A549 (cell line): ENCODE data around the gene DOCK9. TPM values are rescaled to one million over a fixed set of nuclear protein-coding genes. Genes with fewer than 3 reads are reported as not detected.

Experiments
- ATAC-seq, 2 experiments: fragments of 200-7000 bp in 1 of 2; fragments of >200 bp in 1 of 2; cut with Nextera tagmentation in 1 of 2; cut with Tn5 transposase in 1 of 2; 3 replicates each; pipeline versions ENCODE4 v1.8.0 to v1.9.1; 2018 to 2020; ENCODE audit warnings: mild to moderate bottlenecking in 1 of 2, moderate library complexity in 1 of 2
- CTCF ChIA-PET: fragments of 300-600 bp; sonication (Branson Sonifier 250); formaldehyde crosslinking; extraction: SDS; loops from one replicate; lab custom pipeline; 2021; ENCODE audit warnings: antibody characterized with exemption, inconsistent platforms; lab: Yijun Ruan, JAX
- POLR2A ChIA-PET: fragments of 350-600 bp; formaldehyde crosslinking; extraction: SDS; loops from one replicate; lab custom pipeline; 2021; ENCODE audit warnings: antibody characterized with exemption, inconsistent platforms; lab: Yijun Ruan, JAX
- DNase-seq, 2 experiments: peaks; one replicate each; pipeline versions ENCODE4 v3.0.0 to v3.0.0-alpha.2; 2011 to 2016; ENCODE audit warnings: low read depth in 1 of 2, low spot score in 1 of 2
- FAIRE-seq: peaks from 2 replicates; lab custom pipeline; 2011; peaks lifted over from hg19 to GRCh38; lab: Jason Lieb, UNC
- H3K27ac ChIP-seq, 2 experiments: fragments of >200 bp; sonication (Bioruptor Twin); formaldehyde crosslinking; 3 replicates each; pipeline ENCODE4 v1.5.1; 2016 to 2017
- H3K4me1 ChIP-seq: fragments of >200 bp; sonication (Bioruptor Twin); formaldehyde crosslinking; 3 replicates; pipeline ENCODE4 v1.6.1; 2016
- H3K4me2 ChIP-seq: fragments of >200 bp; sonication (Bioruptor Twin); formaldehyde crosslinking; 3 replicates; pipeline ENCODE4 v1.6.1; 2016
- H3K4me3 ChIP-seq: fragments of >200 bp; sonication (Bioruptor Twin); formaldehyde crosslinking; 3 replicates; pipeline ENCODE4 v1.5.1; 2016
- H3K9me3 ChIP-seq: fragments of >200 bp; sonication (Bioruptor Twin); formaldehyde crosslinking; 3 replicates; pipeline ENCODE4 v1.6.1; 2016
- CBX8 ChIP-seq: fragments of 200-600 bp; sonication (generic); IDR thresholded peaks from 2 replicates; pipeline ENCODE4 v1.6.1; 2016
- CEBPB ChIP-seq, 2 experiments: fragments of >200 bp in 1 of 2; sonication (Bioruptor Twin) in 1 of 2; formaldehyde crosslinking in 1 of 2; IDR thresholded peaks; 2 replicates each; pipeline ENCODE4 v1.6.1; 2012 to 2016
- EHF ChIP-seq: fragments of 250-450 bp; sonication (Bioruptor Pico); IDR thresholded peaks from 2 replicates; pipeline ENCODE4 v1.5.0; 2020; ENCODE audit warnings: mild to moderate bottlenecking
- EHMT2 ChIP-seq: fragments of 200-600 bp; sonication (generic); IDR thresholded peaks from 2 replicates; pipeline ENCODE4 v1.6.1; 2016; ENCODE audit warnings: antibody characterized with exemption, low read depth, mild to moderate bottlenecking, moderate library complexity
- EP300 ChIP-seq, 2 experiments: fragments of >200 bp; sonication (Bioruptor Twin); formaldehyde crosslinking; IDR thresholded peaks; 2 replicates in 1 of 2; 3 replicates in 1 of 2; pipeline ENCODE4 v1.6.1; 2016 to 2017
- FOSB ChIP-seq: fragments of 250-450 bp; sonication (Bioruptor Pico); IDR thresholded peaks from 2 replicates; pipeline ENCODE4 v1.5.0; 2020; ENCODE audit warnings: mild to moderate bottlenecking, moderate library complexity
- FOSL2 ChIP-seq, 2 experiments: fragments of 450-650 bp in 1 of 2; fragments of >200 bp in 1 of 2; sonication (Bioruptor Twin) in 1 of 2; formaldehyde crosslinking; IDR thresholded peaks; 2 replicates each; pipeline versions ENCODE4 v1.5.0 to v1.6.1; 2016 to 2020; ENCODE audit warnings: mild to moderate bottlenecking in 1 of 2, moderate library complexity in 1 of 2
- GATA3 ChIP-seq: IDR thresholded peaks from 2 replicates; pipeline ENCODE4 v1.6.1; 2012; ENCODE audit warnings: borderline replicate concordance
- HDAC2 ChIP-seq: fragments of 200-600 bp; sonication (generic); IDR thresholded peaks from 2 replicates; pipeline ENCODE4 v1.6.1; 2016
- HOXA7 ChIP-seq: fragments of 250-450 bp; sonication (Bioruptor Pico); IDR thresholded peaks from 2 replicates; pipeline ENCODE4 v1.5.0; 2020; ENCODE audit warnings: mild to moderate bottlenecking, moderate library complexity
- JUNB ChIP-seq: fragments of >200 bp; sonication (Bioruptor Twin); formaldehyde crosslinking; IDR thresholded peaks from 2 replicates; pipeline ENCODE4 v1.6.1; 2016
- KDM5A ChIP-seq: fragments of 200-600 bp; sonication (generic); IDR thresholded peaks from 2 replicates; pipeline ENCODE4 v1.6.1; 2016; ENCODE audit warnings: antibody characterized with exemption, mild to moderate bottlenecking
- MAFK ChIP-seq: fragments of 450-650 bp; IDR thresholded peaks from 2 replicates; pipeline ENCODE4 v1.6.1; 2014; ENCODE audit not compliant: partially characterized antibody
- MYC ChIP-seq: IDR thresholded peaks from 2 replicates; pipeline ENCODE4 v1.6.1; 2012; ENCODE audit warnings: mild to moderate bottlenecking, inconsistent platforms, low read length, improper control_type of control experiment, borderline replicate concordance
- PHF8 ChIP-seq: fragments of 200-600 bp; sonication (generic); IDR thresholded peaks from 2 replicates; pipeline ENCODE4 v1.6.1; 2016; ENCODE audit warnings: low read depth, mild to moderate bottlenecking, antibody characterized with exemption, moderate library complexity, borderline replicate concordance
- POLR2AphosphoS2 ChIP-seq: conservative IDR thresholded peaks from 2 replicates; pipeline ENCODE4 v1.6.1; 2012; ENCODE audit warnings: low read length, improper control_type of control experiment, inconsistent platforms
- RCOR1 ChIP-seq: fragments of 150-350 bp; IDR thresholded peaks from 2 replicates; pipeline ENCODE4 v1.6.1; 2014; ENCODE audit warnings: antibody characterized with exemption, low read length, low read depth
- SMC3 ChIP-seq: fragments of >200 bp; sonication (Bioruptor Twin); formaldehyde crosslinking; IDR thresholded peaks from 3 replicates; pipeline ENCODE4 v1.6.1; 2018; ENCODE audit warnings: inconsistent platforms
- ZC3H11A ChIP-seq: fragments of 450-650 bp; IDR thresholded peaks from 2 replicates; pipeline ENCODE4 v1.6.1; 2014; ENCODE audit warnings: antibody characterized with exemption, mild to moderate bottlenecking
- ZNF302 ChIP-seq: fragments of 250-450 bp; sonication (Bioruptor Pico); IDR thresholded peaks from 2 replicates; pipeline ENCODE4 v1.9.0; 2021; ENCODE audit warnings: inconsistent platforms, mild to moderate bottlenecking, moderate library complexity
- WGBS: methylation state at CpG from one replicate; pipeline ENCODE4 v1.1.6; 2017; ENCODE audit errors: missing lambda C conversion rate; 5-methylcytosine and 5-hydroxymethylcytosine counted together
- polyA plus RNA-seq, 4 experiments: library from polyadenylated mRNA; depleted of rRNA in 3 of 4; stranded (reverse); fragments of >200 nt; fragmentation: RNase III in 1 of 4; extraction: RNeasy Plus Mini Kit Qiagen cat#74134 plus additional on column Dnase treatment in 1 of 4; gene quantifications; 2 replicates in 3 of 4; 3 replicates in 1 of 4; pipeline ENCODE4 v1.2.3, GENCODE V29; 2011 to 2017
- TF ChIP-seq, protein P1 (sequence below): fragments of >200 bp; sonication (Bioruptor Twin); formaldehyde crosslinking; IDR thresholded peaks from 3 replicates; pipeline ENCODE4 v1.6.1; 2016
- TF ChIP-seq, protein P2 (sequence below): fragments of >200 bp; sonication (Bioruptor Twin); formaldehyde crosslinking; IDR thresholded peaks from 2 replicates; pipeline ENCODE4 v1.6.1; 2016
- TF ChIP-seq, protein P3 (sequence below): IDR thresholded peaks from 2 replicates; pipeline ENCODE4 v1.6.1; 2012; ENCODE audit warnings: low read depth, borderline replicate concordance
- TF ChIP-seq, protein P4 (sequence below): IDR thresholded peaks from 2 replicates; pipeline ENCODE4 v1.6.1; 2012

The DOCK9 gene
- polyA plus RNA-seq, 2 of the 4 experiments (the other 2 are of a cell fraction): 34.0 to 43.9 TPM

DNA sequence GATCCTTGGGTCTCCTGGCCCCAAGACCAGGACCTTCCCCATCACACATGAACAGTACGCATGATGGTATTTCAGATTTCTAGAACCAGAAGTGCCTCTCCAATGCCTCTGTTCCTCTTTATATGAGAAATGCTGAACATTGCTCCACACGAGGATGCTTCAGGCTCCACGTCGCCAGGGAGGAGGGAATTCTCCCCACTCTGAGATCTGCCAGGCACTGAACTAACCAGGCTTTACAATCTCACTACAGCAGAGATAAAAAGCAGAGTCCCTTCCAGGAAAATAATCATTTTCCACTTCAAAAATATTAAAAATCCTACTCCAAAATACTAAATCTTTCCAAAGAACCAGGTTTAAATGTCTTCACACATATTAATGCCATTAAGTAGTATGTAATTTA, 10.4 kb downstream of the DOCK9 start:
- ChIA-PET POLR2A (no interaction called here), CTCF (no interaction called here)
- ATAC-seq (no peak), DNase-seq (no peak), FAIRE-seq (no peak)
- H3K4me1 ChIP-seq: 0 out of 3 replicates have a peak, but pooled peaks cover under 1% of the 10 kb centered on the region
- TF ChIP-seq, protein P1, sequence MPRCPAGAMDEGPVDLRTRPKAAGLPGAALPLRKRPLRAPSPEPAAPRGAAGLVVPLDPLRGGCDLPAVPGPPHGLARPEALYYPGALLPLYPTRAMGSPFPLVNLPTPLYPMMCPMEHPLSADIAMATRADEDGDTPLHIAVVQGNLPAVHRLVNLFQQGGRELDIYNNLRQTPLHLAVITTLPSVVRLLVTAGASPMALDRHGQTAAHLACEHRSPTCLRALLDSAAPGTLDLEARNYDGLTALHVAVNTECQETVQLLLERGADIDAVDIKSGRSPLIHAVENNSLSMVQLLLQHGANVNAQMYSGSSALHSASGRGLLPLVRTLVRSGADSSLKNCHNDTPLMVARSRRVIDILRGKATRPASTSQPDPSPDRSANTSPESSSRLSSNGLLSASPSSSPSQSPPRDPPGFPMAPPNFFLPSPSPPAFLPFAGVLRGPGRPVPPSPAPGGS: no peak
- TF ChIP-seq MYC: no peak
- H3K27ac ChIP-seq: no peak overlapping the region
- H3K9me3 ChIP-seq: no peaks in the 10 kb centered on the region
- WGBS: 94% methylated on average over 3 of the region's 4 CpGs
- H3K4me3 ChIP-seq: no peak overlapping the region
- H3K4me2 ChIP-seq: no peak overlapping the region

DNA sequence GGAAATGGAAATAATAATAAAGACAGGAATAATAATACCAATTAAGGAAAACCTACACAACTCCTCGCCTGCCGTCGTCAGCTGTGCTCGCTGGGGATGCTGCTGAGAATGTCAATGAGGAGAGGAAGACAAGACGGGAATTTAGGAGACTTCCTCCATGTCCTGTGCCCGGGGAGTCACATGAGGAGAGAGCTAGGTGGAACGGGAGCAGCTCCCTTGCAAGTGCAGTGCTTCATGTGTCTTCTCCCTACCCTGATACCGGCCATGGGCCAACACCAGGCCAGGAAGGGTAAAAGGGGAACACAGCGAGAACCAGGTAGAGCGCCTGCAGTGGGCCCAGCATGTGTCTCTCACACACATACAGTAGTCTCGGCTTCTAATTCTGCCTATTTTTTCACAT, 11.8 kb downstream of the DOCK9 start:
- no peak for FAIRE-seq
- Histone ChIP-seq H3K27ac (no peak overlapping the region), H3K4me3 (no peak overlapping the region), H3K4me1 (no peaks in the 10 kb centered on the region), H3K9me3 (no peaks in the 10 kb centered on the region), H3K4me2 (no peak overlapping the region)
- 87% methylated on average over 11 of the region's 11 CpGs for WGBS
- no peak for ATAC-seq
- ChIA-PET POLR2A (no interaction called here), CTCF (interaction anchor here (1.4 kb wide), 1 partner anchor 23 kb away, joined by 4 read pairs; no protein-coding TSS in a partner anchor)
- DNase-seq: no peak
- TF ChIP-seq ZNF302 (CRISPR knock-in tag): no peak
- TF ChIP-seq HDAC2: no peak
- no peak for TF ChIP-seq KDM5A
- TF ChIP-seq EHF (CRISPR knock-in tag): no peak
- TF ChIP-seq ZC3H11A: no peak
- TF ChIP-seq, protein P2, sequence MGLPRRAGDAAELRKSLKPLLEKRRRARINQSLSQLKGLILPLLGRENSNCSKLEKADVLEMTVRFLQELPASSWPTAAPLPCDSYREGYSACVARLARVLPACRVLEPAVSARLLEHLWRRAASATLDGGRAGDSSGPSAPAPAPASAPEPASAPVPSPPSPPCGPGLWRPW: no peak
- TF ChIP-seq MAFK: no peak
- no peak for TF ChIP-seq HOXA7 (CRISPR knock-in tag)
- no peak for TF ChIP-seq GATA3
- TF ChIP-seq FOSB: no peak
- TF ChIP-seq CEBPB (IDR thresholded peaks at IDR 0.05): no peak
- TF ChIP-seq SMC3: no peak
- TF ChIP-seq, protein P3, sequence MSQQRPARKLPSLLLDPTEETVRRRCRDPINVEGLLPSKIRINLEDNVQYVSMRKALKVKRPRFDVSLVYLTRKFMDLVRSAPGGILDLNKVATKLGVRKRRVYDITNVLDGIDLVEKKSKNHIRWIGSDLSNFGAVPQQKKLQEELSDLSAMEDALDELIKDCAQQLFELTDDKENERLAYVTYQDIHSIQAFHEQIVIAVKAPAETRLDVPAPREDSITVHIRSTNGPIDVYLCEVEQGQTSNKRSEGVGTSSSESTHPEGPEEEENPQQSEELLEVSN: no peak
- no peak for TF ChIP-seq PHF8
- TF ChIP-seq EHMT2: no peak
- TF ChIP-seq JUNB: no peak
- no peak for TF ChIP-seq FOSL2 (IDR thresholded peaks at IDR 0.05)
- no peak for TF ChIP-seq FOSL2 (CRISPR knock-in tag; IDR thresholded peaks at IDR 0.05)
- TF ChIP-seq RCOR1: no peak
- no peak for TF ChIP-seq EP300 (IDR thresholded peaks at IDR 0.05)

DNA sequence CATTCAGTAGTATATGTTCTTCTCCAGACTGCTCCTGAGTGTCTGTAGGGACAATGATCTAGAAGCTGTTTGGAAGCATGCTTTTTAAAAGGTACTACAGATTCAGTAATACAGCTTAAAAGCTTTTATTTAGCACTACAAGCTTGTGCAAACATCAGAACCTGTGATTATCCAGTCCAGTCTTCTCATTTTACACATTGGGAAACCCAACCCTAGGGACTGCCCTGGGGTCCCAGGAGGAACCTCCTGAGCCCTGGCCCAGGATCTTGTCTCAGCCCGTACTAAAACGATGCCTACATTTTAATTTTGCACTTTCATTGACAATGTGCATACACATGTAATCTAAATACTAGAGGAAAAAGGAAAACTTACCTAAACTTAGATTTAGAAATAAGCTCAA, 12.5 kb downstream of the DOCK9 start:
- DNase-seq: no peak
- TF ChIP-seq ZC3H11A: no peak
- no peak for TF ChIP-seq CBX8
- TF ChIP-seq EHMT2: no peak
- no peak for TF ChIP-seq FOSL2 (IDR thresholded peaks at IDR 0.05)
- TF ChIP-seq FOSL2 (CRISPR knock-in tag; IDR thresholded peaks at IDR 0.05): no peak
- no peak for TF ChIP-seq POLR2AphosphoS2
- TF ChIP-seq, protein P4, sequence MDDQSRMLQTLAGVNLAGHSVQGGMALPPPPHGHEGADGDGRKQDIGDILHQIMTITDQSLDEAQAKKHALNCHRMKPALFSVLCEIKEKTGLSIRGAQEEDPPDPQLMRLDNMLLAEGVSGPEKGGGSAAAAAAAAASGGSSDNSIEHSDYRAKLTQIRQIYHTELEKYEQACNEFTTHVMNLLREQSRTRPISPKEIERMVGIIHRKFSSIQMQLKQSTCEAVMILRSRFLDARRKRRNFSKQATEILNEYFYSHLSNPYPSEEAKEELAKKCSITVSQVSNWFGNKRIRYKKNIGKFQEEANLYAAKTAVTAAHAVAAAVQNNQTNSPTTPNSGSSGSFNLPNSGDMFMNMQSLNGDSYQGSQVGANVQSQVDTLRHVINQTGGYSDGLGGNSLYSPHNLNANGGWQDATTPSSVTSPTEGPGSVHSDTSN: no peak
- no peak for TF ChIP-seq PHF8
- no peaks in the 10 kb centered on the region for H3K4me1 ChIP-seq
- no peak for ATAC-seq
- FAIRE-seq: no peak
- no peak overlapping the region for H3K27ac ChIP-seq
- ChIA-PET CTCF (interaction anchor here (1.4 kb wide), 1 partner anchor 22 kb away, joined by 4 read pairs; no protein-coding TSS in a partner anchor), POLR2A (no interaction called here)
- no peaks in the 10 kb centered on the region for H3K9me3 ChIP-seq
- H3K4me3 ChIP-seq: no peak overlapping the region
- WGBS: 93% methylated on average over 2 of the region's 2 CpGs
- H3K4me2 ChIP-seq: no peak overlapping the region
